ENCODE results near the gene FAM200A. TPM values are rescaled to one million over a fixed set of nuclear protein-coding genes. Genes with fewer than 3 reads are reported as not detected.

FAM200A gene
- total and polyA plus RNA-seq, 2 of the 13 experiments (the other 11 are each of a cell fraction or from before 2014, with no cell fraction given) = 4.7 to 6.3 TPM

GRCh38 chr7:99514050-99514449 lies 37.9 kb downstream of the FAM200A start (continued):
- TF ChIP-seq GRHL1 (CRISPR knock-in tag; conservative IDR thresholded peaks at IDR 0.05) (no peak), HIC2 (CRISPR knock-in tag; IDR thresholded peaks at IDR 0.05; ENCODE audit: low read depth) (no peak), ZBTB7A (CRISPR knock-in tag; IDR thresholded peaks at IDR 0.05) (no peak), AGO2 (optimal IDR thresholded peaks at IDR 0.05; ENCODE audit: low read depth, low read length) (no peak), SMYD3 (CRISPR knock-in tag; IDR thresholded peaks at IDR 0.05) (no peak), DDIT3 (CRISPR knock-in tag; IDR thresholded peaks at IDR 0.05) (no peak), MAFG (CRISPR knock-in tag; IDR thresholded peaks at IDR 0.05) (no peak), ATM (IDR thresholded peaks at IDR 0.05; ENCODE audit: borderline replicate concordance) (no peak), CEBPZ (IDR thresholded peaks at IDR 0.05; ENCODE audit: low read length) (no peak), RFX5 (IDR thresholded peaks at IDR 0.05; ENCODE audit: low read depth, low read length) (no peak), ZIK1 (CRISPR knock-in tag; IDR thresholded peaks at IDR 0.05; ENCODE audit: borderline replicate concordance, low read depth) (no peak), FOXO1 (CRISPR knock-in tag; IDR thresholded peaks at IDR 0.05) (no peak)

Measured in HepG2 (cell line).